OCI-LY7 (cell line): ENCODE results near the gene HSBP1.

Source experiments
- CTCF ChIP-seq: fragments of 200-600 bp; sonication (generic); conservative IDR thresholded peaks from 2 replicates; pipeline ENCODE4 v1.5.1; 2014; ENCODE audit warnings: mild to moderate bottlenecking, antibody characterized with exemption, low read length, moderate library complexity, mixed read lengths
- EZH2phosphoT487 ChIP-seq: fragments of 200-600 bp; sonication (generic); IDR thresholded peaks from 2 replicates; pipeline ENCODE4 v1.6.1; 2018; ENCODE audit warnings: low read depth, borderline replicate concordance, mild to moderate bottlenecking, mixed run types, antibody characterized with exemption, low read length, moderate library complexity, mixed read lengths

DNA sequence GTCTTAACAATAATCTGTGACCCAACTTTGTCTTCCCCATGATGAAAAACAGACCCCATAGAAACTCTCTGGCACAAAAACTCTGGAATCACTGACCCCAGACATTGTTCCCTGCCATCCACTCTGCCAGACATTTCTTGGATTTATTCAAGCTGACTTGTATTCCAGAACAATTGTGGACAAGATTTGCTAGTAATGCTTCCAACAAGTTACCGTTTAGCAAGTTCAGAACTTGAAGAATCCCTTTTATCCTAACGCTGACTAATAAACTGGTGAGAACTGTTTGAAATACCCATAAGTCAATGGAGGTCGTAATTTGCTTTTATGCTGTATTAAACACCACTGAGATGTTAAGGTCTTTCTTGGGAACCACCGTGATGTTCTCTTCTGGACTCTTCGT lies 10.5 kb downstream of the HSBP1 start:
- TF ChIP-seq EZH2phosphoT487 (no peak), CTCF (no peak)
